Stimulated activated CD8-positive, alpha-beta memory T cell treated with anti-CD3 and anti-CD28 coated beads, Interleukin-4, amount 100 ng/mL, for 24 hours (primary cell): ENCODE measurements around the gene COL8A1.

Experiments used
- DNase-seq: peaks from one replicate; pipeline ENCODE4 v3.0.0-alpha.2; 2020; ENCODE audit warnings: low read depth

COL8A1 gene

GRCh38 chr3:99639579-99639978 lies 1.2 kb downstream of the COL8A1 start:
- no peak for DNase-seq

- no peak for DNase-seq
Measured at GRCh38 chr3:99640214-99640851, 1.9 kb downstream of the COL8A1 start.

- DNase-seq: no peak
Measured at GRCh38 chr3:99641480-99641879, 3.1 kb downstream of the COL8A1 start.

GRCh38 chr3:99641982-99642381 lies 3.6 kb downstream of the COL8A1 start:
- no peak for DNase-seq

- no peak for DNase-seq
Measured at GRCh38 chr3:99644017-99644416, 5.6 kb downstream of the COL8A1 start.

GRCh38 chr3:99644746-99645145 lies 6.4 kb downstream of the COL8A1 start:
- DNase-seq: no peak

- DNase-seq: no peak
Measured at GRCh38 chr3:99645277-99646106, 7.1 kb downstream of the COL8A1 start.

- no peak for DNase-seq
Measured at GRCh38 chr3:99646107-99646435, 7.7 kb downstream of the COL8A1 start.

- DNase-seq: no peak
Measured at GRCh38 chr3:99647081-99647480, 8.7 kb downstream of the COL8A1 start.

GRCh38 chr3:99648101-99648500 lies 9.7 kb downstream of the COL8A1 start:
- DNase-seq: no peak

- no peak for DNase-seq
Measured at GRCh38 chr3:99648516-99648915, 10.1 kb downstream of the COL8A1 start.

GRCh38 chr3:99651531-99651930 lies 13.1 kb downstream of the COL8A1 start:
- DNase-seq: no peak

- no peak for DNase-seq
Measured at GRCh38 chr3:99656624-99657023, 18.2 kb downstream of the COL8A1 start.

GRCh38 chr3:99658274-99658673 lies 19.9 kb downstream of the COL8A1 start:
- DNase-seq: no peak

GRCh38 chr3:99659032-99659431 lies 20.6 kb downstream of the COL8A1 start:
- DNase-seq: no peak

- DNase-seq: no peak
Measured at GRCh38 chr3:99659951-99660350, 21.6 kb downstream of the COL8A1 start.

- no peak for DNase-seq
Measured at GRCh38 chr3:99662838-99663570, 24.6 kb downstream of the COL8A1 start.

- DNase-seq: no peak
Measured at GRCh38 chr3:99663977-99664376, 25.6 kb downstream of the COL8A1 start.

GRCh38 chr3:99665017-99665416 lies 26.6 kb downstream of the COL8A1 start:
- DNase-seq: no peak

GRCh38 chr3:99666201-99666600 lies 27.8 kb downstream of the COL8A1 start:
- DNase-seq: no peak

GRCh38 chr3:99668044-99668443 lies 29.6 kb downstream of the COL8A1 start:
- DNase-seq: no peak

- DNase-seq: no peak
Measured at GRCh38 chr3:99669879-99670555, 31.6 kb downstream of the COL8A1 start.

GRCh38 chr3:99670556-99670950 lies 32.2 kb downstream of the COL8A1 start:
- DNase-seq: no peak
